Tibial nerve (tissue), 4 donors: ENCODE results near the gene EPG5.

Experiments used
- EP300 ChIP-seq, 2 donors: sonication (generic); formaldehyde crosslinking; IDR thresholded peaks; one replicate each; pipeline ENCODE4 v1.6.1; 2017; ENCODE audit warnings: antibody characterized with exemption in 2 of 2, mild to moderate bottlenecking in 1 of 2
- TF ChIP-seq, protein P1 (sequence below), 5 experiments: fragments of 200-600 bp in 3 of 5; fragments of 450-650 bp in 2 of 5; sonication (generic) in 3 of 5; IDR thresholded peaks; one replicate each; pipeline ENCODE4 v1.5.1; 2016 to 2019; ENCODE audit warnings: antibody characterized with exemption in 5 of 5, mild to moderate bottlenecking in 3 of 5, moderate library complexity in 2 of 5

DNA sequence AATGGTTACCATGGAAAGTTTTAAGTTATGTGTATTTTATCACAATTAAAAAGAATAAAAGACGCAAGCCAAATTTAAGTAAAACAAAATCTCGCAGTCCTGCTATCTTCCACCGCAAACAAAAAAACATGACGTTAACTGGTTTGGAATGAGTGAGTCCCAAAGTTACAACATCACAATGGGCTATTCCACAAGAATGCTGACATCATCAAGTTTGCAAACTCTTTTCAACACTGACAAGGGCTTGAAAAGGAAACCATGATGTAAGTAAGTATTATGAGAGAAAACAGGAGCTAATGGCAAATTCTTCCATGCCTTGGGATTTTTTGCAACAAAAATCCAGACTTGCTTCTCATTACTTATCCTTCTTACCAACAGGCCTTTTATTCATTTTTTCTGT is 110.6 kb downstream of the EPG5 start:
- TF ChIP-seq, protein P1, sequence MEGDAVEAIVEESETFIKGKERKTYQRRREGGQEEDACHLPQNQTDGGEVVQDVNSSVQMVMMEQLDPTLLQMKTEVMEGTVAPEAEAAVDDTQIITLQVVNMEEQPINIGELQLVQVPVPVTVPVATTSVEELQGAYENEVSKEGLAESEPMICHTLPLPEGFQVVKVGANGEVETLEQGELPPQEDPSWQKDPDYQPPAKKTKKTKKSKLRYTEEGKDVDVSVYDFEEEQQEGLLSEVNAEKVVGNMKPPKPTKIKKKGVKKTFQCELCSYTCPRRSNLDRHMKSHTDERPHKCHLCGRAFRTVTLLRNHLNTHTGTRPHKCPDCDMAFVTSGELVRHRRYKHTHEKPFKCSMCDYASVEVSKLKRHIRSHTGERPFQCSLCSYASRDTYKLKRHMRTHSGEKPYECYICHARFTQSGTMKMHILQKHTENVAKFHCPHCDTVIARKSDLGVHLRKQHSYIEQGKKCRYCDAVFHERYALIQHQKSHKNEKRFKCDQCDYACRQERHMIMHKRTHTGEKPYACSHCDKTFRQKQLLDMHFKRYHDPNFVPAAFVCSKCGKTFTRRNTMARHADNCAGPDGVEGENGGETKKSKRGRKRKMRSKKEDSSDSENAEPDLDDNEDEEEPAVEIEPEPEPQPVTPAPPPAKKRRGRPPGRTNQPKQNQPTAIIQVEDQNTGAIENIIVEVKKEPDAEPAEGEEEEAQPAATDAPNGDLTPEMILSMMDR (IDR thresholded peaks at IDR 0.05), result no peak
- no peak for TF ChIP-seq EP300 (IDR thresholded peaks at IDR 0.05)
